ENCODE results near the gene DNPEP. TPM values are rescaled to one million over a fixed set of nuclear protein-coding genes. Genes with fewer than 3 reads are reported as not detected.

DNPEP gene
- total RNA-seq, 4 donors from 2014 or later, result 37.8 to 76.9 (median 59.2) TPM

DNA sequence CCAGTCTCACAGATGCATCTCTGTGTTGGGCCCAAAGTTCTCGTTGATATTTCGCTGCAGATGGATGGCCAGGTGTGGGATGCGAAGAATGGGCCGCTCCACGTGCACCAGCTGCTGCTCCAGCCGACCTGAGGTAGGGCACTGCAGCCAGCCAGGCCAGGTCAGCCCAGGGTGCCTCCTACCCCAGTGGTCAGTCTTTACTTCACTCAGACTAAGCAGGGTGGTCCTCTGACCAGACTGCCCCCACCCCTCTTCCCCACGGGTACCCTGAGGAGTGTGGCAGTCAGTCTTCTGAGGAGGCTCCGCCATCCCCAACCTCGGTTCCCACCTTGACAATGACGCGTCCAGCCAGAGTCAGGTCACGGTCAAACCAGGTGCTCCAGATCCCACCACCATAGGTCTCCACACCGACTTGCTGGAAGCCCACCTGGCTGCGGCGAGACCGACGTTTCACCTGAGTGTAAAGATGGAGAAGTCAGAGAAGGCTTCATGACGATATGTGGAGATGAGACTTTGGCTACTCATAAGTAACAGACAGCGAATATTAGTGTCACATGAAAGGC is 1.7 kb downstream of the DNPEP start:
- H3K27ac ChIP-seq, result peak overlapping the region in 1 of 4 donors; percentile 94
- no peaks in the 10 kb centered on the region for H3K27me3 ChIP-seq
- WGBS, 2 donors (ENCODE audit: low coverage in 1 of 2), result 83 to 92% methylated on average over 1 to 7 of the region's 19 CpGs
- H3K9me3 ChIP-seq, result no peaks in the 10 kb centered on the region
- peak overlapping the region in 1 of 2 donors; percentile 83 for H3K4me3 ChIP-seq
- peaks cover 0 to 37% (median 19%) of the 10 kb centered on the region in 3 donors for H3K4me1 ChIP-seq
- peaks cover 0 to 55% of the 10 kb centered on the region in 2 donors for H3K36me3 ChIP-seq
- TF ChIP-seq POLR2A (IDR thresholded peaks at IDR 0.05) (no peak), EP300 (IDR thresholded peaks at IDR 0.05) (no peak), POLR2AphosphoS5 (IDR thresholded peaks at IDR 0.05) (no peak)
- TF ChIP-seq, protein P1, sequence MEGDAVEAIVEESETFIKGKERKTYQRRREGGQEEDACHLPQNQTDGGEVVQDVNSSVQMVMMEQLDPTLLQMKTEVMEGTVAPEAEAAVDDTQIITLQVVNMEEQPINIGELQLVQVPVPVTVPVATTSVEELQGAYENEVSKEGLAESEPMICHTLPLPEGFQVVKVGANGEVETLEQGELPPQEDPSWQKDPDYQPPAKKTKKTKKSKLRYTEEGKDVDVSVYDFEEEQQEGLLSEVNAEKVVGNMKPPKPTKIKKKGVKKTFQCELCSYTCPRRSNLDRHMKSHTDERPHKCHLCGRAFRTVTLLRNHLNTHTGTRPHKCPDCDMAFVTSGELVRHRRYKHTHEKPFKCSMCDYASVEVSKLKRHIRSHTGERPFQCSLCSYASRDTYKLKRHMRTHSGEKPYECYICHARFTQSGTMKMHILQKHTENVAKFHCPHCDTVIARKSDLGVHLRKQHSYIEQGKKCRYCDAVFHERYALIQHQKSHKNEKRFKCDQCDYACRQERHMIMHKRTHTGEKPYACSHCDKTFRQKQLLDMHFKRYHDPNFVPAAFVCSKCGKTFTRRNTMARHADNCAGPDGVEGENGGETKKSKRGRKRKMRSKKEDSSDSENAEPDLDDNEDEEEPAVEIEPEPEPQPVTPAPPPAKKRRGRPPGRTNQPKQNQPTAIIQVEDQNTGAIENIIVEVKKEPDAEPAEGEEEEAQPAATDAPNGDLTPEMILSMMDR (IDR thresholded peaks at IDR 0.05), result no peak
- no peak for ATAC-seq

DNA sequence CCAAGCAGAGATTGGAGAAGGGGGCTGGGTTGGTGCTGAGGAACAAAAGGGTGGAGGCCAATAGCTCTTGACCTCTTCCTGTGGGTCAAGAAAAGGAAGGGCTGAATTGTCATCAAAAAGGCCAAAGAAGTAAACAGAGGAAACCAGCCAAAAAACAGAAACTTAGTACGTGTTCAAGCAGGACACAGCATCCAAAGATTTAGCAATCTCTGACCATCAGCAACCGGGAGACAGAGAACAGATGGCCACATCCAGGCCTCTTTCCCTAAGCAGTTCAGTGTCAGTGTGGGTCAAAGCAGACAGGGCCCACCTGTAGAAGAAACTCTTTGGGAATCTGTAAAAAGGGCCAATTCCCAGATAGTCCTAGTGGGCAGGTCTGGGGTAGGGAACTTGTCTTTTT is 2.9 kb downstream of the DNPEP start:
- WGBS, 2 donors (ENCODE audit: low coverage in 1 of 2), result 67 to 73% methylated on average over 2 of the region's 2 CpGs
- Histone ChIP-seq H3K27me3 (no peaks in the 10 kb centered on the region), H3K4me1 (peaks cover 0 to 37% (median 19%) of the 10 kb centered on the region in 3 donors), H3K27ac (peak overlapping the region in 3 of 4 donors; percentile 50 to 94 (median 68)), H3K9me3 (no peaks in the 10 kb centered on the region), H3K4me3 (no peak overlapping the region), H3K36me3 (peaks cover 0 to 67% of the 10 kb centered on the region in 2 donors)
- TF ChIP-seq POLR2A (IDR thresholded peaks at IDR 0.05), result no peak
- peak; percentile 47 for TF ChIP-seq POLR2AphosphoS5 (IDR thresholded peaks at IDR 0.05)
- no peak for TF ChIP-seq EP300 (IDR thresholded peaks at IDR 0.05)
- TF ChIP-seq, protein P1 (IDR thresholded peaks at IDR 0.05), result no peak
- no peak for ATAC-seq

DNA sequence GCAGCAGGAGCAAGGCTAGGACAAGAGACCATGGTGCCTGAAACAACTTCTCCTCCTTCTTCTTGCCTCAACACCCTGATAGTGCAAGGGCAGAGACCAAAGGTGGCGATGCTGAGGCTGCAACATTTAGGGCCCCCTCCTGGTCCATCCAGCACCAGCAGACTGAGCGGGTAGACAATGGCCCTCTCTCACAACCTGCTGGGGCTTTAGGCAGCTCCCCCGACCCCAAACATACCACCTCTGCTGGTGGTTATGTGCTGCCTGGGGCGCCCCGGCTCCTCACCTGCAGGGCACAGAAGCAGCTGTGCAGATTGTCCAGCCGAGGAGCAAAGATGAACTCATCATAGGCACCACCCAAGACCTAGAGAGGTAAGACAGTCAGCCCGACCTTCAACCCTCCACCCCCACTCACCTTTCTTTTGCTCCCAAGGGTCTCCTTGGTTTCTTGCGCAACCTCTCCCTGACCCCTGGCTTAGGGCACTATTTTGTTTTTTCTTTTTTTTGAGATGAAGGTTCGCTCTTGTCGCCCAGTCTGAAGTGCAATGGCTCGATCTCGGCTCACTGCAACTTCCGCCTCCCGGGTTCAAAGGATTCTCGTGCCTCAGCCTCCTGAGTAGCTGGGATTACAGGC is 3.5 kb downstream of the DNPEP start:
- TF ChIP-seq, protein P1 (IDR thresholded peaks at IDR 0.05), result no peak
- no peak for TF ChIP-seq POLR2A (IDR thresholded peaks at IDR 0.05)
- TF ChIP-seq EP300 (IDR thresholded peaks at IDR 0.05), result no peak
- no peak for TF ChIP-seq POLR2AphosphoS5 (IDR thresholded peaks at IDR 0.05)
- H3K4me1 ChIP-seq, result peaks cover 0 to 37% (median 19%) of the 10 kb centered on the region in 3 donors
- peaks cover 0 to 73% of the 10 kb centered on the region in 2 donors for H3K36me3 ChIP-seq
- H3K27ac ChIP-seq, result peak overlapping the region in 1 of 4 donors; percentile 6
- H3K4me3 ChIP-seq, result no peak overlapping the region
- WGBS, 2 donors (ENCODE audit: low coverage in 1 of 2), result 78 to 94% methylated on average over 3 to 8 of the region's 15 CpGs
- no peak for ATAC-seq
- H3K27me3 ChIP-seq, result no peaks in the 10 kb centered on the region
- no peaks in the 10 kb centered on the region for H3K9me3 ChIP-seq

DNA sequence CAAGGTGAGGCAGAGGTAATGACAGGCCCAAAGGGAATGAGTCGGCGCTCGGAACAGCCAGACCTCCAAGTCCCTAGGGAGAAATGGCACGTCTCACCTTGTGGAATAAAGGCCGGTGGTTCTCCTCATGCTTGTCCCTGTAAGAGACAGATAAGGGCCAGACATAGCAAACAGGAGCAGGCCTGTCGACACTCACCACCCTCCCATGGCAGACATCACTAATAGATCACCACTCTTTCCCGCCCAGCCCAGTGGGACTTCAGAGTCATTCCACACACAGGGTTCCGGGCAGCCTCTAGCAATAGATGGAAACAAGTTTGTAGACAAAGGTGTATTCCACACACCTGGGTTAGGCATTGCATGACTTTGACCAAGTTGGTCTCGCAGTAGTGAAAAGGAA is 6.3 kb downstream of the DNPEP start:
- no peaks in the 10 kb centered on the region for H3K27me3 ChIP-seq
- ATAC-seq, result no peak
- TF ChIP-seq, protein P1 (IDR thresholded peaks at IDR 0.05), result no peak
- no peak for TF ChIP-seq POLR2AphosphoS5 (IDR thresholded peaks at IDR 0.05)
- no peak for TF ChIP-seq POLR2A (IDR thresholded peaks at IDR 0.05)
- no peak for TF ChIP-seq EP300 (IDR thresholded peaks at IDR 0.05)
- H3K9me3 ChIP-seq, result no peaks in the 10 kb centered on the region
- 100% methylated on average over 1 to 5 of the region's 9 CpGs for WGBS, 2 donors (ENCODE audit: low coverage in 1 of 2)
- H3K4me1 ChIP-seq, result peaks cover 0 to 25% (median 11%) of the 10 kb centered on the region in 3 donors
- H3K4me3 ChIP-seq, result no peak overlapping the region
- no peak overlapping the region for H3K27ac ChIP-seq
- H3K36me3 ChIP-seq, result peaks cover 0 to 100% of the 10 kb centered on the region in 2 donors

DNA sequence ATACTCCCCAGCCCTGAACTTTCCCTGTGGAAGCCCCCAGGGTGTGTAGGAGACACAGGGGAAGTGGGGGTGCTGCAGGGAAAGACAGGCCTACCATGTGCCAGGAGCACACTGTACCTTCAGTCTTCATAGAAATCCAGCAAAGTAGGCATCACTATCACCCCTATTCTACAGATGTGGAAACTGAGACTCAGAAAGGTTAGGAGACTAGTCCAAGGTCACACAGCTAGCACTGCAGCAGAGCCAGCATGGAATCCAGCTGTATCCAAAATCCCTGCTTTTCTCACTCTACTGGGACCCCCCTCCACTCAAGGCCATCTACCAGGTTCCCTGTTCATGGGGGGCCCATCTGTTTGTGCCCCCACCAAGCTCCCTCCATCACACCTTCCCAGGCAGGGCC is 6.8 kb downstream of the DNPEP start:
- no peaks in the 10 kb centered on the region for H3K9me3 ChIP-seq
- H3K4me1 ChIP-seq, result peaks cover 0 to 20% (median 7%) of the 10 kb centered on the region in 3 donors
- H3K36me3 ChIP-seq, result peaks cover 0 to 100% of the 10 kb centered on the region in 2 donors
- no peak for TF ChIP-seq POLR2AphosphoS5 (IDR thresholded peaks at IDR 0.05)
- TF ChIP-seq, protein P1 (IDR thresholded peaks at IDR 0.05), result no peak
- no peak for TF ChIP-seq POLR2A (IDR thresholded peaks at IDR 0.05)
- no peak for TF ChIP-seq EP300 (IDR thresholded peaks at IDR 0.05)
- H3K27ac ChIP-seq, result no peak overlapping the region
- no peaks in the 10 kb centered on the region for H3K27me3 ChIP-seq
- ATAC-seq, result no peak
- no peak overlapping the region for H3K4me3 ChIP-seq
